NCI-H1694 treated with DMSO at 0.1 percent for 48 hours (cell line): ENCODE measurements around the gene CDADC1.

ENCODE experiments used
- DNase-seq: peaks from one replicate; lab custom pipeline; 2025; lab: John Stamatoyannopoulos, UW

The CDADC1 gene

GRCh38 chr13:49247643-49248621 is at the start of gene CDADC1:
TSS of gene CDADC1 (plus strand) at chr13:49247925. CDS start at chr13:49248038, 113 bp downstream.
- DNase-seq: peak; percentile 68

- DNase-seq: no peak
Measured at GRCh38 chr13:49206641-49207040, 41.1 kb upstream of the CDADC1 start.

GRCh38 chr13:49208619-49209018 is 39.1 kb upstream of the CDADC1 start:
- DNase-seq: no peak

GRCh38 chr13:49210114-49210513 is 37.6 kb upstream of the CDADC1 start:
- DNase-seq: no peak

GRCh38 chr13:49210669-49211068 is 37.1 kb upstream of the CDADC1 start:
- DNase-seq: no peak

GRCh38 chr13:49213539-49213938 is 34.2 kb upstream of the CDADC1 start:
- no peak for DNase-seq

- no peak for DNase-seq
Measured at GRCh38 chr13:49213997-49214916, 33.5 kb upstream of the CDADC1 start.

- peak; percentile 17 for DNase-seq
Measured at GRCh38 chr13:49214917-49215376, 32.8 kb upstream of the CDADC1 start.

GRCh38 chr13:49216334-49216733 is 31.4 kb upstream of the CDADC1 start:
- no peak for DNase-seq

- DNase-seq: no peak
Measured at GRCh38 chr13:49217962-49218492, 29.7 kb upstream of the CDADC1 start.

- DNase-seq: no peak
Measured at GRCh38 chr13:49218493-49219051, 29.2 kb upstream of the CDADC1 start.

- peak; percentile 10 for DNase-seq
Measured at GRCh38 chr13:49219647-49220035, 28.1 kb upstream of the CDADC1 start.

- no peak for DNase-seq
Measured at GRCh38 chr13:49220036-49220855, 27.5 kb upstream of the CDADC1 start, which contains the start of gene MLNR. TSS of gene MLNR (plus strand) at chr13:49220338. CDS start at chr13:49220338, 0 bp downstream.

- no peak for DNase-seq
Measured at GRCh38 chr13:49220856-49221589, 26.7 kb upstream of the CDADC1 start.

- DNase-seq: no peak
Measured at GRCh38 chr13:49221590-49221965, 26.1 kb upstream of the CDADC1 start.

- DNase-seq: no peak
Measured at GRCh38 chr13:49225223-49226042, 22.3 kb upstream of the CDADC1 start.

GRCh38 chr13:49226613-49227012 is 21.1 kb upstream of the CDADC1 start:
- no peak for DNase-seq

- DNase-seq: no peak
Measured at GRCh38 chr13:49234741-49235140, 13.0 kb upstream of the CDADC1 start.

GRCh38 chr13:49235856-49236431 is 11.8 kb upstream of the CDADC1 start:
- no peak for DNase-seq
